Ovary (tissue), 9 donors: ENCODE data around the gene BARHL2. TPM values are rescaled to one million over a fixed set of nuclear protein-coding genes. Genes with fewer than 3 reads are reported as not detected.
A peak's percentile ranks its signal among the peaks of the same experiment; 100 is the strongest.

Experiments
- DNase-seq, 5 donors: peaks; one replicate each; pipeline ENCODE4 v3.0.0-alpha.2; 2019 to 2020
- H3K27ac ChIP-seq, 2 donors: fragments of 200-600 bp; one replicate each; pipeline versions ENCODE4 v1.5.1 to v1.8.0; 2019 to 2022
- H3K27me3 ChIP-seq: fragments of 200-600 bp; one replicate; pipeline ENCODE4 v1.8.0; 2022
- H3K36me3 ChIP-seq: fragments of 200-600 bp; sonication (generic); one replicate; pipeline ENCODE4 v1.5.1; 2019
- H3K4me1 ChIP-seq: one replicate; pipeline ENCODE4 v1.8.1; 2013; ENCODE audit warnings: mild to moderate bottlenecking, moderate library complexity; ENCODE audit not compliant: insufficient read depth
- H3K4me3 ChIP-seq: fragments of 200-600 bp; sonication (generic); one replicate; pipeline ENCODE4 v1.5.1; 2017
- H3K9me3 ChIP-seq, 2 donors: fragments of 200-600 bp in 1 of 2; sonication (generic) in 1 of 2; one replicate each; pipeline versions ENCODE4 v1.5.1 to v1.8.1; 2013 to 2019; ENCODE audit warnings: mild to moderate bottlenecking in 1 of 2, moderate library complexity in 1 of 2
- CTCF ChIP-seq, 3 donors: fragments of 450-650 bp in 2 of 3; fragments of 200-600 bp in 1 of 3; IDR thresholded peaks; one replicate each; pipeline versions ENCODE4 v1.5.1 to v1.8.0; 2016 to 2022; ENCODE audit warnings: antibody characterized with exemption in 3 of 3, mild to moderate bottlenecking in 1 of 3
- EP300 ChIP-seq: sonication (generic); formaldehyde crosslinking; IDR thresholded peaks from one replicate; pipeline ENCODE4 v1.6.1; 2017; ENCODE audit warnings: antibody characterized with exemption
- POLR2A ChIP-seq: fragments of 450-650 bp; IDR thresholded peaks from one replicate; pipeline ENCODE4 v1.6.1; 2017; ENCODE audit warnings: antibody characterized with exemption, mild to moderate bottlenecking, moderate library complexity
- WGBS, 3 donors: extraction: QIAGEN DNeasy Blood & Tissue Kit in 1 of 3; methylation state at CpG; one replicate each; pipeline versions ENCODE4 v1.1.5 to v1.1.7; 2013 to 2017; 5-methylcytosine and 5-hydroxymethylcytosine counted together
- intact Hi-C, 4 donors: fragments of 100-400 bp; cut with DNase I; formaldehyde crosslinking; loops; one replicate each; pipeline versions ENCODE4 v1.11.0 to v1.15.1; 2022 to 2023
- polyA plus RNA-seq, 2 donors: library from polyadenylated mRNA; stranded (reverse); fragments of 200-250 nt in 1 of 2; fragments of 350-450 nt in 1 of 2; fragmentation: Illumina TruSeq in 1 of 2; extraction: RNeasy Lipid Tissue Mini Kit (QIAGEN cat#74804) in 1 of 2; gene quantifications; one replicate each; pipeline ENCODE4 v1.2.3, GENCODE V29; 2013 to 2014
- total RNA-seq, 7 donors: library from RNA; depleted of rRNA in 2 of 7; stranded (reverse); fragments of >200 nt in 2 of 7; fragmentation: NEBNext Ultra II Directional in 3 of 7; extraction: Animal tissue kit (Norgen Biotek cat#: 25700) in 3 of 7; gene quantifications; one replicate each; pipeline versions ENCODE4 v1.1.0 to v1.2.4, GENCODE V29; 2016 to 2023
- donor health status: DM: no; HTN: no; CAD: no; lungs with moderate emphysema.
- donor health status: DM: no; HTN: no; CAD: no.
- donor health status: Bipolar disorder and iron deficiency.
- donor health status: DM: yes; HTN: yes; CAD: no.
- donor health status: DM: no; HTN: no; CAD: no.
- donor health status: DM: yes; HTN: yes; CAD: no.

BARHL2 gene
- total and polyA plus RNA-seq, 9 donors, result not detected

- WGBS, 3 donors, result 4 to 8% (median 5%) methylated on average over 44 to 55 of the region's 55 CpGs
- intact Hi-C loops, result loop anchor here in 1 of 4 donors (10.0 kb wide), 1 partner anchor 435 kb away; no protein-coding TSS in a partner anchor
- no peak for DNase-seq
These were observed 2.4 kb upstream of the BARHL2 start for GRCh38 chr1:90719330-90720144.

GRCh38 chr1:90718411-90719329, 1.6 kb upstream of the BARHL2 start:
- 1 to 2% (median 2%) methylated on average over 66 of the region's 66 CpGs for WGBS, 3 donors
- no peak overlapping the region for H3K27ac ChIP-seq
- no peak for DNase-seq
- intact Hi-C loops, result no loop called here
- TF ChIP-seq POLR2A (no peak), EP300 (no peak), CTCF (IDR thresholded peaks at IDR 0.05) (no peak)
- H3K27me3 ChIP-seq, result peaks cover 3% of the 10 kb centered on the region
- H3K9me3 ChIP-seq, result no peaks in the 10 kb centered on the region
- no peaks in the 10 kb centered on the region for H3K36me3 ChIP-seq
- no peak overlapping the region for H3K4me3 ChIP-seq
- H3K4me1 ChIP-seq, result peaks cover 2% of the 10 kb centered on the region

More at GRCh38 chr1:90719330-90720144, 2.4 kb upstream of the BARHL2 start:
- no peaks in the 10 kb centered on the region for H3K9me3 ChIP-seq
- H3K36me3 ChIP-seq, result no peaks in the 10 kb centered on the region
- peaks cover 3% of the 10 kb centered on the region for H3K27me3 ChIP-seq
- peaks cover 2% of the 10 kb centered on the region for H3K4me1 ChIP-seq
- no peak for TF ChIP-seq POLR2A
- TF ChIP-seq EP300, result no peak
- TF ChIP-seq CTCF (IDR thresholded peaks at IDR 0.05), result no peak
- no peak overlapping the region for H3K4me3 ChIP-seq
- no peak overlapping the region for H3K27ac ChIP-seq

GRCh38 chr1:90717665-90718410, 736 bp upstream of the BARHL2 start:
- intact Hi-C loops, result no loop called here
- H3K4me1 ChIP-seq, result peaks cover 2% of the 10 kb centered on the region
- TF ChIP-seq POLR2A (no peak), EP300 (no peak), CTCF (IDR thresholded peaks at IDR 0.05) (no peak)

GRCh38 chr1:90717356-90717664, 208 bp upstream of the BARHL2 start:
- Histone ChIP-seq H3K27ac (no peak overlapping the region), H3K36me3 (no peaks in the 10 kb centered on the region), H3K4me1 (peaks cover 2% of the 10 kb centered on the region), H3K9me3 (no peaks in the 10 kb centered on the region), H3K27me3 (no peaks in the 10 kb centered on the region), H3K4me3 (no peak overlapping the region)
- intact Hi-C loops, result no loop called here
- DNase-seq, result no peak
- no peak for TF ChIP-seq EP300
- TF ChIP-seq POLR2A, result no peak
- no peak for TF ChIP-seq CTCF (IDR thresholded peaks at IDR 0.05)
- 4 to 7% (median 6%) methylated on average over 36 to 37 of the region's 37 CpGs for WGBS, 3 donors

More at GRCh38 chr1:90717665-90718410, 736 bp upstream of the BARHL2 start:
- DNase-seq, result no peak
- H3K9me3 ChIP-seq, result no peaks in the 10 kb centered on the region
- H3K27me3 ChIP-seq, result peaks cover 3% of the 10 kb centered on the region
- peak overlapping the region; percentile 17 for H3K4me3 ChIP-seq
- H3K27ac ChIP-seq, result no peak overlapping the region
- 1% methylated on average over 77 to 94 of the region's 94 CpGs for WGBS, 3 donors
- no peaks in the 10 kb centered on the region for H3K36me3 ChIP-seq
